Thoracic aorta (tissue), 2 donors: Measurements from ENCODE around the gene CTDSPL2. TPM values are rescaled to one million over a fixed set of nuclear protein-coding genes. Genes with fewer than 3 reads are reported as not detected.
"Not testable (repeated sequence)": the region's sequence is repeated elsewhere in the genome, so short reads cannot be mapped to it uniquely, and the experiment has no call there.

ENCODE experiments used
- ATAC-seq: fragments of 150-250 bp; one replicate; pipeline ENCODE4 v1.8.0; 2017; ENCODE audit warnings: low read depth; ENCODE audit not compliant: insufficient number of reproducible peaks, low FRiP score
- DNase-seq: peaks from one replicate; pipeline ENCODE4 v3.0.0-alpha.2; 2020; ENCODE audit warnings: low spot score
- H3K27ac ChIP-seq, 2 donors: fragments of 200-600 bp; sonication (generic); 1 replicate in 1 of 2; 2 replicates in 1 of 2; pipeline ENCODE4 v1.5.1; 2016; ENCODE audit warnings: mild to moderate bottlenecking in 2 of 2, moderate library complexity in 2 of 2
- H3K27me3 ChIP-seq: fragments of 200-600 bp; sonication (generic); replicated peaks from 2 replicates; pipeline ENCODE4 v1.6.0; 2016; ENCODE audit warnings: mild to moderate bottlenecking; ENCODE audit not compliant: insufficient read depth
- H3K36me3 ChIP-seq: fragments of 200-600 bp; sonication (generic); one replicate; pipeline ENCODE4 v1.5.1; 2016
- H3K4me1 ChIP-seq, 2 donors: fragments of 200-600 bp; sonication (generic); 1 replicate in 1 of 2; 2 replicates in 1 of 2; pipeline versions ENCODE4 v1.5.1 to v1.6.0; 2016; ENCODE audit warnings: low read depth in 2 of 2, mild to moderate bottlenecking in 1 of 2; ENCODE audit not compliant: control insufficient read depth in 1 of 2
- H3K4me3 ChIP-seq: fragments of 200-600 bp; sonication (generic); 2 replicates; pipeline ENCODE4 v1.5.1; 2016; ENCODE audit warnings: mild to moderate bottlenecking
- H3K9me3 ChIP-seq: fragments of 200-600 bp; sonication (generic); 2 replicates; pipeline ENCODE4 v1.5.1; 2016
- total RNA-seq, 2 donors: library from RNA; depleted of rRNA; stranded (reverse); fragments of >200 nt; gene quantifications; one replicate each; pipeline versions ENCODE4 v1.1.0 to v1.2.3, GENCODE V29; 2016
- TF ChIP-seq, protein P1 (sequence below): fragments of 200-600 bp; sonication (generic); IDR thresholded peaks from one replicate; pipeline ENCODE4 v1.5.1; 2019; ENCODE audit warnings: antibody characterized with exemption

Gene CTDSPL2
- total RNA-seq, 2 donors from 2014 or later = 30.9 to 64.5 TPM

DNA sequence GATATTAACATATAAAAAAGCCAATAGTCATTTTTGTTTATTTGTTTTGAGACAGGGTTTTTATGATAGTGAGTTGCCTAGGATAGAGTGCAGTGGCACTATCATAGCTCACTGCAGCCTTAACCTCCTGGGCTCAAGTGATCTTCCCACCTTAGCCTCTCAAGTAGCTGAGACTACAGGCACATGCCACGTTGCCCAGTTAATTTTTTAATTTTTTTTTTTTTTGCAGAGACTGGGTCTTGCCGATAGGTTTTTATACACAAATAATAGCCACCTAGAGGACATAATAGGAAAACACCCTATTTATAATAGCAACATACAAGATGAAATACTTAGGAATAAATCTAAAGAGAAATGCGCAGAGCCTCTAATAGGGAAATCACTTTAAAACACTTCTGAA lies 122.8 kb downstream of the CTDSPL2 start:
- H3K4me3 ChIP-seq = no peak overlapping the region
- no peak overlapping the region for H3K27ac ChIP-seq
- DNase-seq = no peak
- no peaks in the 10 kb centered on the region for H3K27me3 ChIP-seq
- TF ChIP-seq, protein P1, sequence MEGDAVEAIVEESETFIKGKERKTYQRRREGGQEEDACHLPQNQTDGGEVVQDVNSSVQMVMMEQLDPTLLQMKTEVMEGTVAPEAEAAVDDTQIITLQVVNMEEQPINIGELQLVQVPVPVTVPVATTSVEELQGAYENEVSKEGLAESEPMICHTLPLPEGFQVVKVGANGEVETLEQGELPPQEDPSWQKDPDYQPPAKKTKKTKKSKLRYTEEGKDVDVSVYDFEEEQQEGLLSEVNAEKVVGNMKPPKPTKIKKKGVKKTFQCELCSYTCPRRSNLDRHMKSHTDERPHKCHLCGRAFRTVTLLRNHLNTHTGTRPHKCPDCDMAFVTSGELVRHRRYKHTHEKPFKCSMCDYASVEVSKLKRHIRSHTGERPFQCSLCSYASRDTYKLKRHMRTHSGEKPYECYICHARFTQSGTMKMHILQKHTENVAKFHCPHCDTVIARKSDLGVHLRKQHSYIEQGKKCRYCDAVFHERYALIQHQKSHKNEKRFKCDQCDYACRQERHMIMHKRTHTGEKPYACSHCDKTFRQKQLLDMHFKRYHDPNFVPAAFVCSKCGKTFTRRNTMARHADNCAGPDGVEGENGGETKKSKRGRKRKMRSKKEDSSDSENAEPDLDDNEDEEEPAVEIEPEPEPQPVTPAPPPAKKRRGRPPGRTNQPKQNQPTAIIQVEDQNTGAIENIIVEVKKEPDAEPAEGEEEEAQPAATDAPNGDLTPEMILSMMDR = peak; percentile 37
- H3K4me1 ChIP-seq = peaks cover 3 to 13% of the 10 kb centered on the region in 2 donors
- peaks cover 29% of the 10 kb centered on the region for H3K36me3 ChIP-seq
- H3K9me3 ChIP-seq = no peaks in the 10 kb centered on the region
- no peak for ATAC-seq

DNA sequence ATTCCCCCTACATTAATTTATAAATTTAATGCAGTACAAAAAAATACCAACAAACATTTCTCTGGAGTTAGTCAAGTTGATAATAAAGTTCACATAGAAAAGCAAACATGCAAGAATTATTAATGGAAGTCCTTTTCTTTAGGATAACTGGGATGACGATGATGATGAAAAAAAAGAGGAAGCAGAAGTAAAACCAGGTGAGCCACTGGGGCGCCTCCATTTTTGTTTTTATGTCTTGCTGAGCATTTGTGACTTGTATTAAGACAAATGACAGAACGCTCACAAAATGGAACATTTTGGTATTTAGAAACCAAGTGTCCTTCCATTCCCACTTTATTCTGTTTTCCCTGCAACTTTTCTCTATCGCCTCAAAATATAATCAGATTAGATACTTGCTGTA lies 123.3 kb downstream of the CTDSPL2 start:
- TF ChIP-seq, protein P1 = no peak
- ATAC-seq = no peak
- no peaks in the 10 kb centered on the region for H3K9me3 ChIP-seq
- no peak overlapping the region for H3K4me3 ChIP-seq
- no peak for DNase-seq
- peaks cover 29% of the 10 kb centered on the region for H3K36me3 ChIP-seq
- no peak overlapping the region for H3K27ac ChIP-seq
- no peaks in the 10 kb centered on the region for H3K27me3 ChIP-seq
- H3K4me1 ChIP-seq = peaks cover 3 to 11% of the 10 kb centered on the region in 2 donors

DNA sequence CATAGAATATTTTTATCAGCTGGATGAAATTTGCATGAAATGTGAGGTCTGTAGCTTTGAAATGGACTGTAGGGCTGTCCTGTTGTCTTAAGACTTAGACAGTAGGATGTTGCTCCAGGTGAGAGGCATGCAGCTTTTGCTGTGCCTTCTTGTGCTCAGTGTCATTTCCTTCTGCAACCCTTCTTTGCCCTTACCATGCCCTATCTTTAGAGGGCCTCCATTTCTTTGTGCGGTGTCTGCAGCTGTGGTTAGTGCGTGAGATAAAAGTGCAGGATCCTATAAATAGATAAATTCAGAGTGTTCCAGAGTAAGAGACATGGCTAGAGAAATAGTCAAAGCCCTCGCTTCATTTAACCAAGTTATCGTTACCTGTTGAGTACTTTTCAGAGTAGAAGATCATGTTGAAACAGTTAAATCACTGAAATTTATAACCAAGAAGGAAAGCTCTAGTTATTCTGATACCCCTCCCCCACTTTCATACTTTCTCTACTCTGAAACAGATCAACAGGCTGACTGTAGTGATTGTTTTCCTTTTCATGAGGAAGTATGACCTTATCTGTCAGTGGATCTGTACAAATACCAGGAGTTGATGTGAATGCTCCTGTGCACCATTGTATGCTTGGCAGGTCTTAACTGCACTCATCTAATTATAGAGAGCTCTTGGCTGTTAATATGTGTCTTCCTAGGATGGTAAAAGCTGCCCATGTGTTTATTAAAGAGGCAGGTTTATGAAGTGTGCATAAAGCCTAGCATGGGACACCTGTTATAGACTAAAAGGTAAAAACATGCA lies 127.7 kb downstream of the CTDSPL2 start:
- ATAC-seq (no peak), DNase-seq (no peak)
- H3K36me3 ChIP-seq = peaks cover 52% of the 10 kb centered on the region
- no peak overlapping the region for H3K27ac ChIP-seq
- H3K9me3 ChIP-seq = no peaks in the 10 kb centered on the region
- no peaks in the 10 kb centered on the region for H3K27me3 ChIP-seq
- TF ChIP-seq, protein P1 = no peak
- H3K4me1 ChIP-seq = no peaks in the 10 kb centered on the region
- H3K4me3 ChIP-seq = no peak overlapping the region

DNA sequence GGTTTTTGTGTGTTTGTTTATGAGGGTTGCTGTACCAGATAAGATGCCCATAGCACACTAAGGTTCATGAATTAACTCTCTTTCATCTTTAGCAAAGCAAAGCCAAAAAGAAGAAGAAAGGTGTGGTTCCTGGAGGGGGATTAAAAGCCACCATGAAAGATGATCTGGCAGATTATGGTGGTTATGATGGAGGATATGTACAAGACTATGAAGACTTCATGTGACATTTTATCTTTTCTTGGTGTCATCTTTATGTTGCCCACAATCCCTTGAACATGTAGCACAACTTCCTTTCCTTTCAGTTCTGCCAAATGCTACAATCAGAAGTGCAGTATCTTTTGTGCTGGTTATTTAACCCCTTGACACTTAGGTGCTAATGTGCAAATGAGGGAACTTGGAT lies 133.5 kb downstream of the CTDSPL2 start:
- not testable (repeated sequence) for H3K27ac ChIP-seq, H3K4me1 ChIP-seq, ATAC-seq, DNase-seq, H3K27me3 ChIP-seq, H3K4me3 ChIP-seq, H3K9me3 ChIP-seq
- H3K36me3 ChIP-seq = peaks cover 60% of the 10 kb centered on the region

DNA sequence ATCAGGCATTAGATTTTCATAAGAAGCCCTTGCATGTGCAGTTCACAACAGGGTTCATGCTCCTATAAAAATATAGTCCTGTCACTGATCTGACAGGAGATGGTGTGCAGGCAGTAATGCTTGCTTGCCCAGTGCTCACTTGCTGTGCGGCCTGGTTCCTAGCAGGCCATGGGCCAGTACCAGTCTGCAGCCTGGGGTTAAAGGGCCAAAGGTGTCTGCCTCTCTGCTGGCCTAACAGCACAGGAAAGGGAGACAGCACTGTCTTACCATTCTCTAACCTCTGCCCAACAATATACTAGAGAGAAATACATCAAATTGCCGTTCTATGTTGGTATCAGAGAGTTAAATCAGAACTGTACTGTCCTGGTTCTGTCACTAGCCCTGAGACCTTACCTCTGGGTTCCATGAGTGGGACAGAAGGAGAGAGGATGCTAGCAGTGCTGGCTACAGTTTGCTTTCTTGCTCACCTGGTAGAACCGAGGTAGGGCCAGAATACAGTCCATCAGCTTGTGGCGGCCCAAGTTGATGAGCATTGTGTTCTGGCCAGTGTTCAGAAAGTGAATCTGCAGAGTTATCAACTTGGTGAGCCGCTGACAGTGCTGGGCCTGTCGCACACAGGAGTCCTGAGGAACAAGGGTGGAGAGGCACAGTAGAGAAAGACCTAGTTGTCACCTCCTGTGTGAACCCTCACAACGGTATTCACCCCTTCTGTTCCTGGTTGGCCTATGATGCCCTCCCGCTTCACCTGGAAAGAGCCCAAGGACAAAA lies 138.1 kb downstream of the CTDSPL2 start:
- Histone ChIP-seq H3K27ac (no peak overlapping the region), H3K4me1 (no peaks in the 10 kb centered on the region), H3K9me3 (no peaks in the 10 kb centered on the region), H3K27me3 (no peaks in the 10 kb centered on the region), H3K4me3 (no peak overlapping the region), H3K36me3 (peaks cover 51% of the 10 kb centered on the region)
- ATAC-seq (no peak), DNase-seq (no peak)
- TF ChIP-seq, protein P1 = no peak
